IMR-90 (cell line): ENCODE measurements around the gene PIGM.
"Not testable (repeated sequence)": the region's sequence is repeated elsewhere in the genome, so short reads cannot be mapped to it uniquely, and the experiment has no call there.

Experiments used
- BHLHE40 ChIP-seq: fragments of 150-350 bp; IDR thresholded peaks from 2 replicates; pipeline ENCODE4 v1.6.1; 2016; ENCODE audit warnings: mild to moderate bottlenecking, low read depth, low read length
- CEBPB ChIP-seq: IDR thresholded peaks from 2 replicates; pipeline ENCODE4 v1.6.1; 2012; ENCODE audit warnings: low read depth, low read length, improper control_type of control experiment
- CTCF ChIP-seq: conservative IDR thresholded peaks from 2 replicates; pipeline ENCODE4 v1.5.1; 2012; ENCODE audit warnings: mild to moderate bottlenecking, low read depth, low read length, improper control_type of control experiment
- ELK1 ChIP-seq: fragments of 150-350 bp; IDR thresholded peaks from 2 replicates; pipeline ENCODE4 v1.6.1; 2016; ENCODE audit warnings: low read depth, mild to moderate bottlenecking, low read length, moderate library complexity, borderline replicate concordance
- FOS ChIP-seq: fragments of 150-350 bp; IDR thresholded peaks from 2 replicates; pipeline ENCODE4 v1.6.1; 2016; ENCODE audit warnings: low read depth, low read length
- POLR2A ChIP-seq: IDR thresholded peaks from 2 replicates; pipeline ENCODE4 v1.6.1; 2012; ENCODE audit warnings: mild to moderate bottlenecking, low read depth, low read length
- RAD21 ChIP-seq: IDR thresholded peaks from 2 replicates; pipeline ENCODE4 v1.6.1; 2012; ENCODE audit warnings: low read length, improper control_type of control experiment
- RFX5 ChIP-seq: IDR thresholded peaks from 2 replicates; pipeline ENCODE4 v1.8.0; 2012; ENCODE audit warnings: low read depth, mild to moderate bottlenecking, low read length, moderate library complexity
- SMC3 ChIP-seq: fragments of 150-350 bp; IDR thresholded peaks from 2 replicates; pipeline ENCODE4 v1.6.1; 2016; ENCODE audit warnings: low read depth, mild to moderate bottlenecking, antibody characterized with exemption, low read length, moderate library complexity

GRCh38 chr1:160050182-160050581, 18.4 kb upstream of the PIGM start:
- not testable (repeated sequence) for TF ChIP-seq CTCF, BHLHE40, SMC3, POLR2A, FOS, RAD21, RFX5, ELK1, CEBPB
